ENCODE data around the gene ABCB6. TPM values are rescaled to one million over a fixed set of nuclear protein-coding genes. Genes with fewer than 3 reads are reported as not detected.

Gene ABCB6
- total RNA-seq, 1 experiment from 2014 or later = 41.6 TPM

- DNase-seq (ENCODE audit: low read depth) = no peak
Measured at GRCh38 chr2:219168932-219169331, 49.8 kb downstream of the ABCB6 start.

DNA sequence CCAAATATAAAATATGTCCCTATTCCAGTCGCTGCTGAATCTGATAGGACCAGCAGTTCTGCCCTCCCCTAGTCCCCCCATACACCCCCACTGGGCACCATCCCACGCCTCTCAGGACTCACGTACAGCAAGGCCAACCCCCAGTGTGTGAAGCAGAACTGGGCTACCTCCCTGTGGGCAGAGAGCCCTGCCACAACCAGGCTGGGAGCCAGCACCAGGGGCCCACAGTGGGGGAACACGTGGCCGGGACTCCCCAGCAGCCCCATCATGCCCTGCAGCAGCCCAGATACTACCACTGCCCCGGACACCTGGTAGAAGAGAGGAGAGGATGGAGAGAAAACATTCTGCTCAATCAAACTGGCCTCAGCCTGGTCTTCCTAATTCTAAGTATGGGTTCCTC is 50.2 kb downstream of the ABCB6 start:
- peak; percentile 31 for DNase-seq (ENCODE audit: low read depth)

GRCh38 chr2:219167997-219168396 is 50.8 kb downstream of the ABCB6 start:
- no peak for DNase-seq (ENCODE audit: low read depth)

DNA sequence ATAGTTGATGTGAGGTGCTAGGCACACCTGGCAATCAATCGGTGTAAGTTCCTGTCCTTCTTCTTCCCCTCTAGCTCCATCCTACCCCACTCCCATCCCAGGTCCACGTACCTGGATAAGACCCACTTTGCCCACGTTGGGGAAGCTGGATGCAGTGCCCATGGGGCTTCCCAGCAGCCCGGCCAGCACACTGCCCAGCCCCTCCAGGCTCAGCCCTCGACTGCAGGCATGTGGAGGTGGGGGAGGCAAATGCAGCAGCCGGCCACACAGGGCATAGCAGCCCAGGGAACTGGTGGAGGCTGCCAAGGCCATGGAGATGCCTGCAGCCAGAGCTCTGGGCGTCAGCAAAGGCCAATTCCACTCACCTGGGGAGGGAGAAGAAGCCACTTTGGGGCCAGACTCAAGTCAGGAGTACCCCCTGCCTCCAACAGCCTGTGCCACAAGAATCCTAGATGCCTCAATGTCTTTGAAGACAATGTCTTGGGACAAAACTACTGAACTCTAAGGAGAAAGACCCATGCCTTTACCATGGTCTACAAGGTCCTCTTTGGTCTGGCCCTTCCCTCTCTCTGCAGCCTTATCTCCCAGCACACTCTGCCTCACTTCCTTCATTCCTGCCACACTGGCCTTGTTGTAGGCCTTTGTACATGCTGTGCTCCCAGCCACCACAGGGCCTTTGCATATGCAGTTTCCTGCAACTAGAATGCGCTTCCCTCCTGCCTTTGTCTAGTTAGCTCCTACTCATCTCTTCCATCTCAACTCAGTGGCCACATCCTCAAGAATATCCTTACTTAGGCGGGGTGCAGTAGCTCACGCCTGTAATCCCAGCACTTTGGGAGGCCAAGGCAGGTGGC is 53.5 kb downstream of the ABCB6 start:
- no peak for DNase-seq (ENCODE audit: low read depth)

GRCh38 chr2:219163156-219163555 is 55.6 kb downstream of the ABCB6 start:
- no peak for DNase-seq (ENCODE audit: low read depth)

DNA sequence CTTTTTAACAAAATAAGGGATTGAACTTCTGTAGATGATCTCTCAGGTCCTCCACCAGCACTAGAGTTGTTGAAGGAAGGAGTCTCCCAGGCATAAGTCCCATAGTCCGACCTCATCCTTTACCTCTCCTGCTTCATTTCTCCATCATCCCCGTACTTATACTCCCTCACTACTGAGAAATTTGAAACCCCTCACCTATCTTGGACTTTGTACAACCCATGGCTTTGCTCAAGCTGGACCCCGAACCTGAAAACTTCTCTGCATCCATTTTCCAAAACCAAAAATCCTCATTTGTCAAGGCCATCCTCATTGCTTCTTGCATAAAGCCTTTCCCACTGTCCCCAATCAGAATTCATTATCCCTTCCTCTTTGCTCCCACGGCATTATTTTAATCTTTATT is 57.7 kb downstream of the ABCB6 start:
- no peak for DNase-seq (ENCODE audit: low read depth)

GRCh38 chr2:219160186-219161017 is 58.4 kb downstream of the ABCB6 start, which contains the start of gene NHEJ1:
Gene NHEJ1 (minus strand): TSS chr2:219160815. CDS start chr2:219158362, 2,453 bp downstream.
- peak; percentile 93 for DNase-seq (ENCODE audit: low read depth)

Other genes starting within 250 kb of the ABCB6 start
- not detected in 2 replicates for gene FEV, start 233.8 kb downstream of the ABCB6 start, total RNA-seq (2014; rRNA removed; shearing (Covaris generic))
- 0.20 TPM in 1 of 2 replicates, not detected in the other for gene CRYBA2, start 225.5 kb downstream of the ABCB6 start, total RNA-seq (2014; rRNA removed; shearing (Covaris generic))
- 0.10 and 0.12 TPM in 2 replicates for gene CFAP65, start 177.4 kb downstream of the ABCB6 start, total RNA-seq (2014; rRNA removed; shearing (Covaris generic))
- not detected in 2 replicates for gene IHH, start 158.0 kb downstream of the ABCB6 start, total RNA-seq (2014; rRNA removed; shearing (Covaris generic))
- 24.1 and 31.0 TPM in 2 replicates for gene NHEJ1, start 58.1 kb downstream of the ABCB6 start, total RNA-seq (2014; rRNA removed; shearing (Covaris generic))
- gene SLC23A3, start 48.9 kb downstream of the ABCB6 start, total RNA-seq (2014; rRNA removed; shearing (Covaris generic)) = 0.59 TPM in 1 of 2 replicates, not detected in the other
- 40.2 and 41.2 TPM in 2 replicates for gene CNPPD1, start 42.0 kb downstream of the ABCB6 start, total RNA-seq (2014; rRNA removed; shearing (Covaris generic))
- gene RETREG2, start 40.7 kb downstream of the ABCB6 start, total RNA-seq (2014; rRNA removed; shearing (Covaris generic)) = 63.2 and 67.8 TPM in 2 replicates
- gene ZFAND2B, start 12.2 kb downstream of the ABCB6 start, total RNA-seq (2014; rRNA removed; shearing (Covaris generic)) = 49.6 and 55.1 TPM in 2 replicates
- gene ATG9A, start 10.7 kb upstream of the ABCB6 start, total RNA-seq (2014; rRNA removed; shearing (Covaris generic)) = 51.3 and 58.6 TPM in 2 replicates
- 27.5 and 28.8 TPM in 2 replicates for gene ANKZF1, start 10.8 kb upstream of the ABCB6 start, total RNA-seq (2014; rRNA removed; shearing (Covaris generic))
- gene GLB1L, start 26.5 kb upstream of the ABCB6 start, total RNA-seq (2014; rRNA removed; shearing (Covaris generic)) = 30.0 and 35.0 TPM in 2 replicates
- gene STK16, start 26.5 kb upstream of the ABCB6 start, total RNA-seq (2014; rRNA removed; shearing (Covaris generic)) = 24.0 and 28.5 TPM in 2 replicates
- not detected in 2 replicates for gene TUBA4B, start 34.3 kb upstream of the ABCB6 start, total RNA-seq (2014; rRNA removed; shearing (Covaris generic))
- gene TUBA4A, start 35.0 kb upstream of the ABCB6 start, total RNA-seq (2014; rRNA removed; shearing (Covaris generic)) = 31.1 and 42.2 TPM in 2 replicates
- gene DNAJB2, start 60.4 kb upstream of the ABCB6 start, total RNA-seq (2014; rRNA removed; shearing (Covaris generic)) = 33.8 and 39.8 TPM in 2 replicates
- 3.2 and 4.4 TPM in 2 replicates for gene PTPRN, start 90.4 kb upstream of the ABCB6 start, total RNA-seq (2014; rRNA removed; shearing (Covaris generic))
- not detected in 2 replicates for gene RESP18, start 113.8 kb upstream of the ABCB6 start, total RNA-seq (2014; rRNA removed; shearing (Covaris generic))
- gene DNPEP, start 169.0 kb upstream of the ABCB6 start, total RNA-seq (2014; rRNA removed; shearing (Covaris generic)) = 80.4 and 101 TPM in 2 replicates
- 0.20 and 0.60 TPM in 2 replicates for gene DES, start 199.4 kb upstream of the ABCB6 start, total RNA-seq (2014; rRNA removed; shearing (Covaris generic))
- 32.7 and 33.3 TPM in 2 replicates for gene SPEG, start 215.9 kb upstream of the ABCB6 start, total RNA-seq (2014; rRNA removed; shearing (Covaris generic))

All from RPMI7951 (cell line).